ENCODE results near the gene MIS18BP1.

DNA sequence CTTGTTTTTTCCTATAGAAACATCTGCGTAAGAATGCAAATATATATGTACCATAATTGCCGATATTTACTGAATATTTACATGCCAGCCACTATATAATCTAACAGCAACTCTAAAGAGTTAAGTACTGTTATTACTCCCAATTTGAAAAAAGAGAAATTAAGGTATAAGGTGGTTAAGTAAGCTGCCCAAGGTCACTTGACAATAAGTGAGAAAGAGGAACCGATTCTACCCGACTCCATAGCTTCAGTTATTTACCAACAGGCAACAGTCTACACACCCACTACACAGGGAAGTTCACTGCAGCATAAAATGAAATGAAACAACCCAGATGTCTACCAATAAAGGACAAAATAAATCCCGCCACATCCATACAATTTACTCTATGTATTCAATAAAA, 1.1 kb downstream of the MIS18BP1 start:
- no peak for TF ChIP-seq POLR2AphosphoS5 (IDR thresholded peaks at IDR 0.05; ENCODE audit: low read depth)
- TF ChIP-seq, protein P1, sequence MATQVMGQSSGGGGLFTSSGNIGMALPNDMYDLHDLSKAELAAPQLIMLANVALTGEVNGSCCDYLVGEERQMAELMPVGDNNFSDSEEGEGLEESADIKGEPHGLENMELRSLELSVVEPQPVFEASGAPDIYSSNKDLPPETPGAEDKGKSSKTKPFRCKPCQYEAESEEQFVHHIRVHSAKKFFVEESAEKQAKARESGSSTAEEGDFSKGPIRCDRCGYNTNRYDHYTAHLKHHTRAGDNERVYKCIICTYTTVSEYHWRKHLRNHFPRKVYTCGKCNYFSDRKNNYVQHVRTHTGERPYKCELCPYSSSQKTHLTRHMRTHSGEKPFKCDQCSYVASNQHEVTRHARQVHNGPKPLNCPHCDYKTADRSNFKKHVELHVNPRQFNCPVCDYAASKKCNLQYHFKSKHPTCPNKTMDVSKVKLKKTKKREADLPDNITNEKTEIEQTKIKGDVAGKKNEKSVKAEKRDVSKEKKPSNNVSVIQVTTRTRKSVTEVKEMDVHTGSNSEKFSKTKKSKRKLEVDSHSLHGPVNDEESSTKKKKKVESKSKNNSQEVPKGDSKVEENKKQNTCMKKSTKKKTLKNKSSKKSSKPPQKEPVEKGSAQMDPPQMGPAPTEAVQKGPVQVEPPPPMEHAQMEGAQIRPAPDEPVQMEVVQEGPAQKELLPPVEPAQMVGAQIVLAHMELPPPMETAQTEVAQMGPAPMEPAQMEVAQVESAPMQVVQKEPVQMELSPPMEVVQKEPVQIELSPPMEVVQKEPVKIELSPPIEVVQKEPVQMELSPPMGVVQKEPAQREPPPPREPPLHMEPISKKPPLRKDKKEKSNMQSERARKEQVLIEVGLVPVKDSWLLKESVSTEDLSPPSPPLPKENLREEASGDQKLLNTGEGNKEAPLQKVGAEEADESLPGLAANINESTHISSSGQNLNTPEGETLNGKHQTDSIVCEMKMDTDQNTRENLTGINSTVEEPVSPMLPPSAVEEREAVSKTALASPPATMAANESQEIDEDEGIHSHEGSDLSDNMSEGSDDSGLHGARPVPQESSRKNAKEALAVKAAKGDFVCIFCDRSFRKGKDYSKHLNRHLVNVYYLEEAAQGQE (IDR thresholded peaks at IDR 0.05; ENCODE audit: unreplicated experiment): no peak
- TF ChIP-seq EZH2phosphoT487 (IDR thresholded peaks at IDR 0.05; ENCODE audit: unreplicated experiment): no peak
- TF ChIP-seq CTCF (conservative IDR thresholded peaks at IDR 0.05; ENCODE audit: low read depth in 2 of 2): no peak

Data from GM23338 (cell line).